ENCODE results near the gene ANKDD1A.
A peak's percentile ranks its signal among the peaks of the same experiment; 100 is the strongest.

The ANKDD1A gene

GRCh38 chr15:64911311-64912186 lies at the start of gene ANKDD1A:
ANKDD1A (plus strand) TSS chr15:64911902; CDS start chr15:64911931, 29 bp downstream.
- peak; percentile 48 for DNase-seq (ENCODE audit: low spot score)

- no peak for DNase-seq (ENCODE audit: low spot score)
These were observed 49.7 kb upstream of the ANKDD1A start for GRCh38 chr15:64861960-64862359.

GRCh38 chr15:64862408-64862807 lies 49.3 kb upstream of the ANKDD1A start:
- no peak for DNase-seq (ENCODE audit: low spot score)

GRCh38 chr15:64864068-64864467 lies 47.6 kb upstream of the ANKDD1A start:
- no peak for DNase-seq (ENCODE audit: low spot score)

- DNase-seq (ENCODE audit: low spot score), result no peak
These were observed 46.3 kb upstream of the ANKDD1A start for GRCh38 chr15:64865126-64865997.

GRCh38 chr15:64865998-64866520 lies 45.6 kb upstream of the ANKDD1A start:
- peak; percentile 71 for DNase-seq (ENCODE audit: low spot score)

- no peak for DNase-seq (ENCODE audit: low spot score)
These were observed 42.2 kb upstream of the ANKDD1A start for GRCh38 chr15:64869501-64869900.

GRCh38 chr15:64870353-64870752 lies 41.3 kb upstream of the ANKDD1A start:
- no peak for DNase-seq (ENCODE audit: low spot score)

- no peak for DNase-seq (ENCODE audit: low spot score)
These were observed 36.0 kb upstream of the ANKDD1A start for GRCh38 chr15:64875641-64876223.

GRCh38 chr15:64877435-64877834 lies 34.3 kb upstream of the ANKDD1A start:
- DNase-seq (ENCODE audit: low spot score), result no peak

GRCh38 chr15:64878705-64879104 lies 33.0 kb upstream of the ANKDD1A start:
- no peak for DNase-seq (ENCODE audit: low spot score)

- DNase-seq (ENCODE audit: low spot score), result no peak
These were observed 28.6 kb upstream of the ANKDD1A start for GRCh38 chr15:64883100-64883581.

GRCh38 chr15:64883997-64884511 lies 27.6 kb upstream of the ANKDD1A start:
- DNase-seq (ENCODE audit: low spot score), result no peak

- DNase-seq (ENCODE audit: low spot score), result no peak
These were observed 27.0 kb upstream of the ANKDD1A start for GRCh38 chr15:64884679-64885078.

- DNase-seq (ENCODE audit: low spot score), result no peak
These were observed 23.4 kb upstream of the ANKDD1A start for GRCh38 chr15:64888336-64888735.

- DNase-seq (ENCODE audit: low spot score), result no peak
These were observed 20.1 kb upstream of the ANKDD1A start for GRCh38 chr15:64891561-64891960.

GRCh38 chr15:64892847-64893403 lies 18.8 kb upstream of the ANKDD1A start:
- DNase-seq (ENCODE audit: low spot score), result no peak

GRCh38 chr15:64893481-64894394 lies 18.0 kb upstream of the ANKDD1A start:
- peak; percentile 92 for DNase-seq (ENCODE audit: low spot score)

- DNase-seq (ENCODE audit: low spot score), result no peak
These were observed 17.2 kb upstream of the ANKDD1A start for GRCh38 chr15:64894395-64895056.

Measured in putamen (tissue), 1 donor.